B cell (primary cell): ENCODE data around the gene CLEC7A.
A peak's percentile ranks its signal among the peaks of the same experiment; 100 is the strongest.

Experiments
- EZH2 ChIP-seq: IDR thresholded peaks from 2 replicates; pipeline ENCODE4 v1.6.1; 2012; ENCODE audit warnings: borderline replicate concordance, low read depth, mild to moderate bottlenecking, moderate library complexity, low read length; ENCODE audit not compliant: insufficient read depth, poor library complexity, severe bottlenecking
- TF ChIP-seq, protein P1 (sequence below): fragments of 200-600 bp; IDR thresholded peaks from one replicate; pipeline ENCODE4 v1.8.0; 2022; ENCODE audit warnings: antibody characterized with exemption, mild to moderate bottlenecking

DNA sequence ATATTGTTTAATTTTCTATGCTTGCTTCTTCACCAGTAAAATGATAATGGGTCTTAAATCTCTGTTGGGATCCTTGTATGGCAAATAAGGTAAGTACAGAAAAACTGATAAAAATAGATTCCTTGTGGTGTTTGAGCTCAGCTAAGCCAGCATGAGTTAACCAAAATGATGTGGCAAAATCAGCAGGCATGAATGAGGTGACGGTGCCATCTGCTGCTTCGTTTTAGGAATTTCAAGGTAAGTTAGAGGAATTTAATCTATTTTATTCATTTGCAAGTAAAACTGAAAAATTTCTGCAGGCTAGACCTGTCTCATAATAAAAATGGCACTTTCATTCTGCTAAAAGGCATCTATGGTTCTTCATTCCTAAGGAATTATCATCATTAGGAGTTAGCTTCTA, 10.0 kb upstream of the CLEC7A start:
- TF ChIP-seq, protein P1, sequence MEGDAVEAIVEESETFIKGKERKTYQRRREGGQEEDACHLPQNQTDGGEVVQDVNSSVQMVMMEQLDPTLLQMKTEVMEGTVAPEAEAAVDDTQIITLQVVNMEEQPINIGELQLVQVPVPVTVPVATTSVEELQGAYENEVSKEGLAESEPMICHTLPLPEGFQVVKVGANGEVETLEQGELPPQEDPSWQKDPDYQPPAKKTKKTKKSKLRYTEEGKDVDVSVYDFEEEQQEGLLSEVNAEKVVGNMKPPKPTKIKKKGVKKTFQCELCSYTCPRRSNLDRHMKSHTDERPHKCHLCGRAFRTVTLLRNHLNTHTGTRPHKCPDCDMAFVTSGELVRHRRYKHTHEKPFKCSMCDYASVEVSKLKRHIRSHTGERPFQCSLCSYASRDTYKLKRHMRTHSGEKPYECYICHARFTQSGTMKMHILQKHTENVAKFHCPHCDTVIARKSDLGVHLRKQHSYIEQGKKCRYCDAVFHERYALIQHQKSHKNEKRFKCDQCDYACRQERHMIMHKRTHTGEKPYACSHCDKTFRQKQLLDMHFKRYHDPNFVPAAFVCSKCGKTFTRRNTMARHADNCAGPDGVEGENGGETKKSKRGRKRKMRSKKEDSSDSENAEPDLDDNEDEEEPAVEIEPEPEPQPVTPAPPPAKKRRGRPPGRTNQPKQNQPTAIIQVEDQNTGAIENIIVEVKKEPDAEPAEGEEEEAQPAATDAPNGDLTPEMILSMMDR = peak; percentile 62
- no peak for TF ChIP-seq EZH2
